GM21619 (cell line): ENCODE data around the gene MUC3A.
"Not testable (repeated sequence)": the region's sequence is repeated elsewhere in the genome, so short reads cannot be mapped to it uniquely, and the experiment has no call there.

Experiments
- ATAC-seq: cut with Tn5 transposase; IDR thresholded peaks from one replicate; pipeline ENCODE4 v1.9.1; 2021; ENCODE audit not compliant: unreplicated experiment

Gene MUC3A

GRCh38 chr7:100949227-100949932, at the start of gene MUC3A:
Gene MUC3A (plus strand): TSS chr7:100949534. CDS start chr7:100949625, 91 bp downstream.
- no peak for ATAC-seq

GRCh38 chr7:100900978-100901377, 48.4 kb upstream of the MUC3A start:
- ATAC-seq, result no peak

- no peak for ATAC-seq
Observed at GRCh38 chr7:100901921-100902332, 47.4 kb upstream of the MUC3A start.

- no peak for ATAC-seq
Observed at GRCh38 chr7:100902638-100903037, 46.7 kb upstream of the MUC3A start.

GRCh38 chr7:100908512-100908911, 40.8 kb upstream of the MUC3A start:
- ATAC-seq, result no peak

GRCh38 chr7:100910443-100910842, 38.9 kb upstream of the MUC3A start:
- ATAC-seq, result not testable (repeated sequence)

- no peak for ATAC-seq
Observed at GRCh38 chr7:100911484-100911883, 37.9 kb upstream of the MUC3A start.

- ATAC-seq, result no peak
Observed at GRCh38 chr7:100914208-100914878, 35.0 kb upstream of the MUC3A start.

- ATAC-seq, result no peak
Observed at GRCh38 chr7:100914879-100915447, 34.4 kb upstream of the MUC3A start.

GRCh38 chr7:100919335-100919734, 30.0 kb upstream of the MUC3A start:
- not testable (repeated sequence) for ATAC-seq

GRCh38 chr7:100919779-100920437, 29.4 kb upstream of the MUC3A start:
- not testable (repeated sequence) for ATAC-seq

GRCh38 chr7:100921039-100921438, 28.3 kb upstream of the MUC3A start:
- no peak for ATAC-seq

GRCh38 chr7:100923616-100924015, 25.7 kb upstream of the MUC3A start:
- ATAC-seq, result not testable (repeated sequence)

GRCh38 chr7:100929808-100930174, 19.5 kb upstream of the MUC3A start:
- ATAC-seq, result no peak

- ATAC-seq, result no peak
Observed at GRCh38 chr7:100933734-100934133, 15.6 kb upstream of the MUC3A start.

- ATAC-seq, result not testable (repeated sequence)
Observed at GRCh38 chr7:100935381-100935780, 14.0 kb upstream of the MUC3A start.

GRCh38 chr7:100936167-100936566, 13.2 kb upstream of the MUC3A start:
- ATAC-seq, result not testable (repeated sequence)

- ATAC-seq, result no peak
Observed at GRCh38 chr7:100942045-100942774, 7.1 kb upstream of the MUC3A start.

- no peak for ATAC-seq
Observed at GRCh38 chr7:100943693-100944092, 5.6 kb upstream of the MUC3A start.

GRCh38 chr7:100944138-100944537, 5.2 kb upstream of the MUC3A start:
- no peak for ATAC-seq

GRCh38 chr7:100946111-100946510, 3.2 kb upstream of the MUC3A start:
- ATAC-seq, result no peak
